Stimulated activated CD4-positive, alpha-beta T cell treated with anti-CD3 and anti-CD28 coated beads, TNF-alpha, amount 100 ng/mL, for 1 hour (primary cell): ENCODE measurements around the gene DEPDC1B.
"Not testable (repeated sequence)": the region's sequence is repeated elsewhere in the genome, so short reads cannot be mapped to it uniquely, and the experiment has no call there.

ENCODE experiments used
- DNase-seq, 3 donors: peaks; one replicate each; pipeline ENCODE4 v3.0.0-alpha.2; 2020; ENCODE audit warnings: low read depth in 3 of 3, low spot score in 1 of 3

Gene DEPDC1B

DNA sequence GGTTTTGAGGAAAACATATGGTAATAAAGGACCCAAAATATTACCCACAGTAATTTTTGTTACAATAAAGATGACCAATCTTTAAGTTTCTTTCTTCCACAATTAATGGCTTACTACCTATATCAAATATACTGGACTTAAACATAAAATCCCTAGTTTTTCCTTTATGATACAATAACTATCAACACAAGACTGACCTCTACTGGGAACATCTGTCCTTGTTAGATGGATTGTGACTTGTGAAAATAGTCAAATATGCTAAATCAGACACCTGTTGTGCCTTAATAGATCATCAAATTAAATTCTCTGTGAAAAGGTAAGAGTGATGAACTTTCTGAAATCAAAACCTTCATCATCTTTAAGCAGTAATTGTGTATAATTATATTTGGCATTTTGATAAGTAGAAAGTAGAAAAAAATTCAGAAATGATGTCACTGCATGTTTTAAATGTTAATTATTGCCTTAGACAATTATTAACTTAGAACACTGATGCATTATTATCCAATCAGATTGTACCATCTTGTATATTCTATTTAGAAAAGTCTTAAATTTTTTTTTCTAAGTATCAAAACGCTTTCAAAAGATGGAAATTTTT lies 113.6 kb downstream of the DEPDC1B start:
- DNase-seq = no peak

GRCh38 chr5:60585618-60586017 lies 114.3 kb downstream of the DEPDC1B start:
- DNase-seq = no peak

DNA sequence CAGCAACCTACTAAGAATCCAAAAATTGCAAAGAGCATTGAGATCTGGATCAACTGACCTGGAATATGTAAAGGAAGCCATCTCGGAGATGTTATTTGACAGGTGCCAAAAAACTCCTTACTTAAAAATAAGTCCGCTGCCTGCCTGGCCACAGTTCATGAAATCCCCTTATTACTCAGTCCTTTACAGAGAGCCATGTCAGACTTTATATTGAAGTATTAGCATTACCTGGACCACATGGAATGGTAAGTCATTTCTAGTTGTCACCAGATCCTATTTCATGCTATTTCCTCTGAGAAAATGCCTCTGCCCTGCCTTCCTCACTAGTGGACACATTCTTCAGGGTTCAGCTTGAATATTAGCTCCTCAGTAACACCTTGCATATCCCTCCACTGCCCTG lies 115.7 kb downstream of the DEPDC1B start:
- no peak for DNase-seq

GRCh38 chr5:60583616-60584015 lies 116.3 kb downstream of the DEPDC1B start:
- no peak for DNase-seq

DNA sequence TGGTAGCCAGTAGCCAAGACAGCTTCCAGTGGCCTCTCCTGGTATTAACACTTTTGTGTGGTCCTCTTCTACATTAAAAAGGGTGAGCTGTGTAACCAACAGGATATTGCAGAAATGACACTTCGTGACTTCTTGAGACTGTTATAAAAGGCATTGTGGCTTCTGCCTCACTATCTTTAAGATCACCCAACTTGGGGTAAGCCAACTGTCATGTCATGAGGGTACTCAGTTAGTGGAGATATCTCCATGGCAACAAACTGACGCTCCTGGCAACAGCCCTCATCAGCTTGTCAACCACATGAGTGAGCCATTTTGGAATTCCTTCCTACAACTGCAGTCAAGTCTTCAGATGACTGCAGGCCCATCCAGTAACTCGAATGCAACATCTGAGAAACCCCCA lies 121.7 kb downstream of the DEPDC1B start:
- DNase-seq = no peak

DNA sequence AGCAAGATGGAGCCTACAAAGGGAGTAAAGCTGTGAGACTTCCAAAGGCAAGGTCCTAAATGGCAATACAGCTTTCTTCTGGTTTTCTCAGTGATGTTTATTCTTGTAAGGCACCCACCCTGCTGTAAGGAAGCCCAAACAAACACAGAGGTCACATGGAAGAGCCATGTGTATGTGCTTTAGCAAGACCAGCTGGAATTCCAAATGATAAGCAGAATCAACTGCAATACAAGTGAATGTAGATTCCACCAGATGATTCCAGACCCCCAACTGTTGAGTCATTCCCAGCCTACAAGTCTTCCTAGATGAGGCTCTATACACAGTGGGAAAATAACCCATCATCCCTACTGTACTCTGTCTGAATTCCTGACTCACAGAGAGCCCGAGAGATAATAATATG lies 122.8 kb downstream of the DEPDC1B start:
- DNase-seq = no peak

- DNase-seq = no peak
Observed at GRCh38 chr5:60576425-60576824, 123.5 kb downstream of the DEPDC1B start.

GRCh38 chr5:60568646-60569045 lies 131.3 kb downstream of the DEPDC1B start:
- no peak for DNase-seq

- no peak for DNase-seq
Observed at GRCh38 chr5:60563696-60564324, 136.2 kb downstream of the DEPDC1B start.

- not testable (repeated sequence) for DNase-seq
Observed at GRCh38 chr5:60553291-60553690, 146.7 kb downstream of the DEPDC1B start.

DNA sequence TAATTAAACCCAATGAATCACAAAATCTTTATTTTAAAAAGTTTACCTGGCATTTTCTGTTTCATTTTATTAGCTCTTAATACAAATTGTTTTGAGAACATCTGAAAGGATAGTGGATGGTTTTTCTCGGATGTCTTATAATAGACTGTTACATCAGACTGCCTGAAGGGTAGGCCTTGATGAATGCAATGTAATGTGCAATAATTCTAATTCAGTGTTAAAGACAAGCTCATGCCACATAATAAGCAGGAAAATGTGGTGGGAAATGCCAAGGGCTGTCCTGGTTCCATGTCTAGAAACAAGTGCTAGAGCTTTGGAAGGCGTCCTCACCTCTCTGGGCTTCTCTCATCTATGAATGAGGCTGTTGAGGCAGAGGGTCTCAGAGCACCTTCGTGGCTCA lies 148.1 kb downstream of the DEPDC1B start:
- DNase-seq = no peak

GRCh38 chr5:60551250-60551649 lies 148.7 kb downstream of the DEPDC1B start:
- DNase-seq = no peak

GRCh38 chr5:60550311-60550710 lies 149.7 kb downstream of the DEPDC1B start:
- no peak for DNase-seq

DNA sequence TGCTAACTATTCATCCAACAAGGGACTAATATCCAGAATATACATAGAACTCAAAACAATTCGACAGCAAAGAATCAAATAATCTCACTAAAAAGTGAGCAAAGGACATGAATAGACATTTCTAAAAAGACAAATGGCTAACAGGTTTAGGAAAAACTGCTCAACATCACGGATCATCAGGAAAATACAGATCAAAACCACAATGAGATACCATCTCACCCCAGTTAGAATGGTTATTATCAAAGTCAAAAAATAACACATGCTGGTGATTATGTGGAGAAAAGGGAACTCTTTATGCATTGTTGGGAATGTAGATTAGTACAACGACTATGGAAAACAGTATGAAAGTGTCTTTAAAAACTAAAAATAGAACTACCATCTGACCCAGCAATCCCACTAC lies 150.1 kb downstream of the DEPDC1B start:
- DNase-seq = no peak
